ENCODE results near the gene HSPA6.
"Not testable (repeated sequence)": the region's sequence is repeated elsewhere in the genome, so short reads cannot be mapped to it uniquely, and the experiment has no call there.

GRCh38 chr1:161550942-161551341 lies 26.6 kb downstream of the HSPA6 start:
- TF ChIP-seq CTCF, POLR2A (IDR thresholded peaks at IDR 0.05): not testable (repeated sequence)
